ENCODE measurements around the gene ABCF3.

GRCh38 chr3:184148076-184148475, 37.9 kb upstream of the ABCF3 start:
- TF ChIP-seq EZH2phosphoT487 (IDR thresholded peaks at IDR 0.05; ENCODE audit: insufficient read depth, low read depth) (no peak), EZH2 (IDR thresholded peaks at IDR 0.05; ENCODE audit: insufficient read depth, poor library complexity, severe bottlenecking) (no peak)
